Right kidney (tissue), 9 donors: ENCODE results near the gene BSN.

Experiments
- DNase-seq: peaks from one replicate; pipeline ENCODE4 v3.0.0-alpha.2; 2016
- long read RNA-seq, 8 donors: transcript quantifications; one replicate each; lab custom pipeline, GENCODE V29; 2026

Gene BSN
- long read RNA-seq, donor 1: 0 reads
- long read RNA-seq, donor 2: 0 reads
- long read RNA-seq, donor 3: 0 reads
- long read RNA-seq, donor 4, partial matches to known transcripts: 7 of 7 reads
- long read RNA-seq, donor 4, other reads (novel, unspliced or antisense): 0 of 7 reads
- long read RNA-seq, donor 5: 0 reads
- long read RNA-seq, donor 6: 0 reads
- long read RNA-seq, donor 7: 0 reads
- long read RNA-seq, donor 8: 0 reads

DNA sequence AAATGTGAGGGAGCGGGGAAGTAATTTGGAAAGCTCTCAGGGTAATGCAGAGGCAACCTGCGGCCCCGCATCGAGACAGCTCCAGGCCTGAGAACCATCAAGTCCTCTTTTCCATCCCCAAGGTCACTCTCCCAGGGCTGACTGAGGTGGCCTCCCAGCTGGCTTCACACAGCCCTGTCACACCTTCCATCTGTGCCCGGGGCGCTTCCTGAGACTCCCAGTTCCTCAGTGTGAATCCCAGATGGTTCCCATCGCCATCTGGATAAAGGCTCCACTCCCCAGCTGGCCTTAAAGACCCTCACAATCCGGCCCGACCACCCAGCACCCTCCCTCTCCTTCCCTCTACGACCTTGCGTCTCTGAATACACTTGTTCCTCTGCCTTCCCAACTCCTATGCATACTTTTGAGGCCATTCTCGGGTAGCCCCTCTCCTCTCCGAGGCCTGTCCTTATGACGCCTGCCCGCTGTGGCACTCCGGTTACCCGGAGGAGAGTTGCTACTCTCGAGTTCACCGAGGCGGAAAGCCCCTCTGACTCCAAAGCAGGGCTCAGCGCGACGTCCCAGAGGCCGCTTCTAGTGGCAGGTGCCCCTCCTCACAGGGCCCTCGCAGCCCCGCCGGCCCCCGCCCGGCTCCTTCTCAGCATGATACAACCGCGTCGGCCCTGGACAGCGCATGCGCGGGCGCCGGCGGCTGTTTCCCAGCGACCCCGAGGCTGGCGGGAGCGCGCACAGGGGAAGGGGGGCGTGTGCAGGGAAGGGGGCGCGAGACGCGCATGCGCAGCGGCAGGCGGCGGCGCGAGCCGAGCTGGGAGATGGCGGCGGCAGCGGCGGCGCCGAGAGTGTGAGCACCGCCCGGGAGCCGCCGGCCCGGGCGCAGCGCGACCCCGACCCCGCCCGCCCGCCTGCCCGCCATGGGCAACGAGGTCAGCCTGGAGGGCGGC, at the start of gene BSN:
Gene BSN, plus strand, starts transcription at position 786 of the 941 bp plus-strand sequence. Its CDS starts 126 bp downstream, at position 912.
- DNase-seq: peak; percentile 90

- DNase-seq: no peak
These were observed 47.4 kb upstream of the BSN start for GRCh38 chr3:49506906-49507305.

DNA sequence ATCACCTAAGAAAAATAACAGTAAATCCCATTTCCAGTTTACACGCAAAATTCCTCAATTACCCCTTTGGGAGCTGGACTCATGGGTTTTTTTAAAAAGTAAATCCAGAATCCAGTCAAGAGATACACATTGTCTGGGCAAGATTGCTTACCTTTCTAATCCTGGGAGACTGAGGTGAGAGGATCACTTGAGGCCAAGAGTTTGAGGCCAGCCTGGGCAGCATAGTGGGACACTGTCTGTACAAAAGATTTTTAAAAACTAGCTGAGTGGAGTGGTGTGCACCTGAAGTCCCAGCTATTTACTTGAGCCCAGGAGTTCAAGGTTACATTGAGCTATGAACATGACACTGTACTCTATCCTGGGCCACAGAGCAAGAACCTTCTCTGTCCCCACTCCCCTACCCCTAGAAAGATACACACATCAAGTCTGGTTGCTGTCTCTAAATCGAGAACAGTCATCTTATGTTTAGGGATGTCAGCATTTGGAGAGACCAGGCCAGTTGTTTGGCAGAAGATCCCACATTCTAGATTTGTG, 45.2 kb upstream of the BSN start:
- no peak for DNase-seq

DNA sequence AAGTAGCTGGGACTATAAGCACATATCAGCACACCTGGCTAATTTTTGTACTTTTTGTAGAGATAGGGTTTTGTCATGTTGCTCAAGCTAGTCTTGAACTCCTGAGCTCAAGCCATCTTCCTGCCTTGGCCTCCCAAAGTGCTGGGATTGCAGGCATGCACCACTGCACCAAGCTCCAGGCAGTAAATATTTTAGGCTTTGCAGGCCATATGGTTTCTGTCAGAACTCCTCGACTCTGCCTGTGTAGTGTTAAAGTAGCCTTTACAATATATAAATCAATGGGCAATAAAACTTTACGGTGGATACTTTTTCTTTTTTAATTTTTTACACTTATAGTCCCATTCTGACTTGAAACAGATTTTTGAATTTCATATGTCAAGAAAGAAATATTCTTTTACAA, 42.6 kb upstream of the BSN start:
- no peak for DNase-seq

GRCh38 chr3:49512781-49513355, 41.4 kb upstream of the BSN start:
- DNase-seq: no peak

GRCh38 chr3:49513494-49514124, 40.7 kb upstream of the BSN start:
- DNase-seq: no peak

GRCh38 chr3:49518016-49518415, 36.3 kb upstream of the BSN start:
- DNase-seq: no peak

GRCh38 chr3:49518441-49518840, 35.8 kb upstream of the BSN start:
- DNase-seq: no peak

DNA sequence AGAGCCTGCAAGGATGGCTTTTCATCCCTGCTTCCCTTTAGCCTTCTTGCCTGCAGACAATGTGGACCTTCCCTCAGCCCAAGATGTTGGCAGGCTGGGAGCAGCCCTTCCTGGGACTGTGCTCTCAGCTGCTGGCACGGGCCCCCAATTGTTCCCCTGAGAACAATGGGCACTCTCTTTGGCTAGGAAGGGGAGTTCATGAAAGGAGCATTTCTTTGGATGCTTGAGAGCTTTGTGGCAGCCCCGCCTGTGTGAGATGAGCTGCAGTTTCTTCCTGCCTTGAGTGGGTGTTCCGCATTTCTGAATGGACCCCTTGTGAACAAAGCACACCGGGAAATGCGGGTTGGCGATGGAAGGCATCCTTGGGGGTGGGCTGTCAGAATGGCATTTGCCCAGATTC, 35.0 kb upstream of the BSN start:
- DNase-seq: no peak

GRCh38 chr3:49519916-49520385, 34.3 kb upstream of the BSN start:
- no peak for DNase-seq

DNA sequence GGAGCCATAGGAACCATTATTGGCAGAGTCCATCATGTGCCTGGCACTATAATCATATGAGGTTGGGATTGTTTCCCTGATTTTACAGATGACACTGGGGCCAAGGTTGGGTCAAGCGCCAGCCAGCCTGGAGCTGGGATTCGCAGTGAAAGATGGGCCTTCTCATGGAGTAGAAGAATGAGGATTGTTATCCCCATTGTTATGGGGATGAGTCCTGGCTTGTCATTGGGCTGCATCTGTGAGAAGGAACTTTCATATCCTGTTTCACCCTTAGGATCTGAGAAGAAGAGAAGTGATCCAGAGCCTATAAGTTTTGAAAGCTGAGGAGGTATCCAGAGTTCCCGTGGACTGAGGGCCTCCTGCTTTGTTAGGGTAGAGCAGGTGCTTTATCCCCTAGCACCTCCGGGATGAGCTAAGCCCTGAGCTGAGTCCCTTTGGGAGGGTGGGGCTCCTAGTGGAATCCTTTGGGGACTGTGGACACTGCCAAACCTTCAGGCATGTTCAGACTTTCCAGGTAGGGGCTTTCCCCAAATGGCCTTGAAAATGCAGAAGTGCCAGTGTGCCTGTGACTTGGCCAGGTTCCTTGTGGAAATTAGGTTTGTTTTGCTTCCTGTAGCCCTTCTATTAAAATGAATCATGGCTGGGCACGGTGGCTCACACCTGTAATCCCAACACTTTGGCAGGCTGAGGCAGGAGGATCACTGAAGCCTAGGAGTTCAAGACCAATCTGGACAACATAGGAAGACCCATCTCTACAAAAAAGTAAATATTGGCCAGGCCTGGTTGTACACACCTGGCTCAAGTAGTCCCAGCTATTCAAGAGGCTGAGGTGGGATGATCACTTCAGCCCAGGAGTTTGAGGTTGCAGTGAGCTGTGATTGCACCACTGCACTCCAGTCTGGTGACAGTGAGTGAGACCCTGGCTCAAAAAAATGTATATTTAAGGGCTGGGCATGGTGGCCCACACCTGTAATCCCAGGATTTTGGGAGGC, 30.2 kb upstream of the BSN start:
- no peak for DNase-seq

DNA sequence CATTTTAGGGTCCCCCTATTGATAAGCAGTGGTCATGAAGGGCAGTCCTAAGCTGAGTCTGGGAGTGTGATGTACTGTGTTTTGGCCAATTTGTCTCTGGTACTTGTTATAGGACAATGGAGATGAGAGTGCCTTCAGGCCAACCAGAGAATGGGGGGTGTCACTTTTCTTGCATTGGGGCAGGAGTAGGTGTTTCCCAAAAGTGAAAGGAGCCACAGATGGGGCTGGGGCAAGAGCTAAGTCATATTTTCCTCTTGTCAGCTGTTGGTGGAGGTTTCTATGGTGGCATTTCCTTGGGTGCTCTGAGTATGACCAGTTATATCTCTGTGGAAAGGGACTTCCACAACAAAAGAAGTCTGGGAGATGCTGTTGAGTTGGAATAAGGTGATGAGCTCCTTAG, 24.7 kb upstream of the BSN start:
- DNase-seq: no peak

DNA sequence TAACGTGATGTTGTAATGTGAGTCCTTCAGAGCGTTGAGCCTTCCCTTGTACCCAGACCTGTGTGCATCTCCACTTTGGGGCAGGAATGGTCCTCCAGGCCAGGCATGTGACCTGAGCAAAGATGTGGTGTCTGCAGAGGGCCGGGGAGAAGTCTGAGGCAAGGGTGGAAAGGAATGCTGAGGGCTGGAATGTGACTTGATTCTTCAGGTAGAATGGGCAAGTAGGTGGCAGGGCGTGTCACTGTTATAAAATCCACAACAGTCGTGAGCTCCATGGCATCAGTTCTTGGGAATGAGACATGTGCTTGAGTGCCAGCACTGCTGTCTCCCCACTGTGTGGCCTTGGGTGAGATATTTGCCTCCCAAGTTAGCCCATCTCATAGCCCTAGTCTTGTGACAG, 24.0 kb upstream of the BSN start:
- no peak for DNase-seq

DNA sequence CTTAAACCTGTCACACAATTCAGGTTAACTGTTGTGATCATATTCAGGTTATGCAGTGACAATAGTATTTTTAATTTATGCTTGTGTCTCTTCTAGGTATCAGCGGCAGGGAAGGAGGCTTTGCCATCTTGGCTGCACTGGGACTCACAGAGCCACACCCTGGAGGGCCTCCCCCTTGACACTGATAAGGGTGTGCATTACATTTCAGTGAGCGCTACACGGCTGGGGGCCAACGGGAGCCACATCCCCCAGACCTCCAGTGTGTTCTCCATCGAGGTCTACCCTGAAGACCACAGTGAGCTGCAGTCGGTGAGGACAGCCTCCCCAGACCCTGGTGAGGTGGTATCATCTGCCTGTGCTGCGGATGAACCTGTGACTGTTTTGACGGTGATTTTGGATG, 23.6 kb upstream of the BSN start:
- no peak for DNase-seq

DNA sequence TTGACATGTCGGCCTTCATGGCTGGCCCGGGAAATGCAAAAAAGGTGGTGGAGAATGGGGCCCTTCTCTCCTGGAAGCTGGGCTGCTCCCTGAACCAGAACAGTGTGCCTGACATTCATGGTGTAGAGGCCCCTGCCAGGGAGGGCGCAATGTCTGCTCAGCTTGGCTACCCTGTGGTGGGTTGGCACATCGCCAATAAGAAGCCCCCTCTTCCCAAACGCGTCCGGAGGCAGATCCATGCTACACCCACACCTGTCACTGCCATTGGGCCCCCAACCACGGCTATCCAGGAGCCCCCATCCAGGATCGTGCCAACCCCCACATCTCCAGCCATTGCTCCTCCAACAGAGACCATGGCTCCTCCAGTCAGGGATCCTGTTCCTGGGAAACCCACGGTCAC, 23.1 kb upstream of the BSN start:
- DNase-seq: no peak

GRCh38 chr3:49531715-49532114, 22.6 kb upstream of the BSN start:
- no peak for DNase-seq

DNA sequence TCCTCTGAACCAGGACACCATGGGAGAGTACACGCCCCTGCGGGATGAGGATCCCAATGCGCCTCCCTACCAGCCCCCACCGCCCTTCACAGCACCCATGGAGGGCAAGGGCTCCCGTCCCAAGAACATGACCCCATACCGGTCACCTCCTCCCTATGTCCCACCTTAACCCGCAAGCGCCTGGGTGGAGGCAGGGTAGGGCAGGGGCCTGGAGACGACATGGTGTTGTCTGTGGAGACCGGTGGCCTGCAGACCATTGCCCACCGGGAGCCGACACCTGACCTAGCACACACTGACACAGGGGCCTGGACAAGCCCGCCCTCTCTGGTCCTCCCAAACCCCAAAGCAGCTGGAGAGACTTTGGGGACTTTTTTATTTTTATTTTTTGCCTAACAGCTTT, 21.2 kb upstream of the BSN start:
- no peak for DNase-seq

DNA sequence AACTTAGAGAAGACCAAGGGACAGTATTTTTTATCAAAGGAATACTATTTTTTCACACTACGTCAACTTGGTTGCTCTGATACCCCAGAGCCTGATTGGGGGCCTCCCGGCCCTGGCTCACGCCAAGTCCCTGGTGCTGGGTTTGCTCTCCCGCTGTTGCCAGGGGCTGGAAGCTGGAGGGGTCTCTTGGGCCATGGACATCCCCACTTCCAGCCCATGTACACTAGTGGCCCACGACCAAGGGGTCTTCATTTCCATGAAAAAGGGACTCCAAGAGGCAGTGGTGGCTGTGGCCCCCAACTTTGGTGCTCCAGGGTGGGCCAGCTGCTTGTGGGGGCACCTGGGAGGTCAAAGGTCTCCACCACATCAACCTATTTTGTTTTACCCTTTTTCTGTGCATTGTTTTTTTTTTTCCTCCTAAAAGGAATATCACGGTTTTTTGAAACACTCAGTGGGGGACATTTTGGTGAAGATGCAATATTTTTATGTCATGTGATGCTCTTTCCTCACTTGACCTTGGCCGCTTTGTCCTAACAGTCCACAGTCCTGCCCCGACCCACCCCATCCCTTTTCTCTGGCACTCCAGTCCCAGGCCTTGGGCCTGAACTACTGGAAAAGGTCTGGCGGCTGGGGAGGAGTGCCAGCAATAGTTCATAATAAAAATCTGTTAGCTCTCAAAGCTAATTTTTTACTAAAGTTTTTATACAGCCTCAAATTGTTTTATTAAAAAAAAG, 20.3 kb upstream of the BSN start:
- DNase-seq: no peak

GRCh38 chr3:49534581-49535441, 19.5 kb upstream of the BSN start:
- DNase-seq: peak; percentile 33
